Tibial artery (tissue), 4 donors: ENCODE data around the gene KRTAP6-2.

Experiments
- DNase-seq, 2 donors: peaks; one replicate each; pipeline ENCODE4 v3.0.0-alpha.2; 2019
- H3K27ac ChIP-seq, 2 donors: fragments of 200-600 bp; sonication (generic) in 1 of 2; 1 replicate in 1 of 2; 2 replicates in 1 of 2; pipeline ENCODE4 v1.5.1; 2018 to 2019; ENCODE audit warnings: mild to moderate bottlenecking in 1 of 2
- H3K27me3 ChIP-seq, 2 donors: fragments of 200-600 bp; sonication (generic) in 1 of 2; one replicate each; pipeline versions ENCODE4 v1.5.1 to v1.6.0; 2016 to 2019
- H3K36me3 ChIP-seq, 3 donors: fragments of 200-600 bp; sonication (generic) in 2 of 3; one replicate each; pipeline ENCODE4 v1.5.1; 2016 to 2019; ENCODE audit warnings: mild to moderate bottlenecking in 2 of 3
- H3K4me1 ChIP-seq, 4 donors: fragments of 200-600 bp; sonication (generic) in 2 of 4; 1 replicate in 3 of 4; 2 replicates in 1 of 4; pipeline ENCODE4 v1.5.1; 2016 to 2019
- H3K4me3 ChIP-seq, 2 donors: fragments of 200-600 bp; sonication (generic) in 1 of 2; 1 replicate in 1 of 2; 2 replicates in 1 of 2; pipeline ENCODE4 v1.5.1; 2018 to 2019; ENCODE audit warnings: mild to moderate bottlenecking in 2 of 2
- H3K9me3 ChIP-seq, 3 donors: fragments of 200-600 bp; sonication (generic) in 1 of 3; one replicate each; pipeline ENCODE4 v1.5.1; 2016 to 2019
- intact Hi-C: fragments of 100-400 bp; cut with DNase I; formaldehyde crosslinking; loops from one replicate; pipeline ENCODE4 v1.15.0; 2023; ENCODE audit warnings: low total_unique reads
- TF ChIP-seq, protein P1 (sequence below), 2 experiments: fragments of 200-600 bp in 1 of 2; fragments of 450-650 bp in 1 of 2; IDR thresholded peaks; one replicate each; pipeline ENCODE4 v1.5.1; 2017 to 2019; ENCODE audit warnings: antibody characterized with exemption in 2 of 2, mild to moderate bottlenecking in 1 of 2, moderate library complexity in 1 of 2

KRTAP6-2 gene

DNA sequence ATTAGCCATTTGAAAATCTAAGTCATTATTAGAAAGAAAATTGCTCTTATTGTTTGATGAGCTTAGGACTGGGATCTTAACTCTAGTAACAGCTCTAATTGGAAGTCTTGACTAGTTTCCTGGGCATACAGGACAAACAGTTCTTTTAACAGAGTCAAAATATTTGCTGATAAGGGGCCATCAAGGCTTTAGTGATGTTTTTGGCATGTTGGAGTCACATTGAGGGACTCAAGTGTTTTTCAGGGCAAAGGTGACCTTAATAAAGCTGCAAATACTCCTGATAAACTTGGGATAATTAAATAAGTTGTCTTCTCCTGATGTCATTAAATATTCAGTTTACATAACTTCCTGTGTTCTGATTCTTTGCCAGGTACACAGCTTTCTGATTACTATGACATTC is 31.1 kb downstream of the KRTAP6-2 start:
- intact Hi-C loops: no loop called here
- no peak for DNase-seq
- Histone ChIP-seq H3K9me3 (no peaks in the 10 kb centered on the region), H3K4me3 (no peak overlapping the region), H3K4me1 (no peaks in the 10 kb centered on the region), H3K27me3 (no peaks in the 10 kb centered on the region), H3K36me3 (no peaks in the 10 kb centered on the region), H3K27ac (no peak overlapping the region)
- TF ChIP-seq, protein P1, sequence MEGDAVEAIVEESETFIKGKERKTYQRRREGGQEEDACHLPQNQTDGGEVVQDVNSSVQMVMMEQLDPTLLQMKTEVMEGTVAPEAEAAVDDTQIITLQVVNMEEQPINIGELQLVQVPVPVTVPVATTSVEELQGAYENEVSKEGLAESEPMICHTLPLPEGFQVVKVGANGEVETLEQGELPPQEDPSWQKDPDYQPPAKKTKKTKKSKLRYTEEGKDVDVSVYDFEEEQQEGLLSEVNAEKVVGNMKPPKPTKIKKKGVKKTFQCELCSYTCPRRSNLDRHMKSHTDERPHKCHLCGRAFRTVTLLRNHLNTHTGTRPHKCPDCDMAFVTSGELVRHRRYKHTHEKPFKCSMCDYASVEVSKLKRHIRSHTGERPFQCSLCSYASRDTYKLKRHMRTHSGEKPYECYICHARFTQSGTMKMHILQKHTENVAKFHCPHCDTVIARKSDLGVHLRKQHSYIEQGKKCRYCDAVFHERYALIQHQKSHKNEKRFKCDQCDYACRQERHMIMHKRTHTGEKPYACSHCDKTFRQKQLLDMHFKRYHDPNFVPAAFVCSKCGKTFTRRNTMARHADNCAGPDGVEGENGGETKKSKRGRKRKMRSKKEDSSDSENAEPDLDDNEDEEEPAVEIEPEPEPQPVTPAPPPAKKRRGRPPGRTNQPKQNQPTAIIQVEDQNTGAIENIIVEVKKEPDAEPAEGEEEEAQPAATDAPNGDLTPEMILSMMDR (IDR thresholded peaks at IDR 0.05): no peak

GRCh38 chr21:30563630-30564029 is 35.1 kb downstream of the KRTAP6-2 start:
- no peak for DNase-seq
- no peaks in the 10 kb centered on the region for H3K36me3 ChIP-seq
- no peak overlapping the region for H3K27ac ChIP-seq
- H3K9me3 ChIP-seq: no peaks in the 10 kb centered on the region
- no peaks in the 10 kb centered on the region for H3K4me1 ChIP-seq
- H3K27me3 ChIP-seq: no peaks in the 10 kb centered on the region
- TF ChIP-seq, protein P1 (IDR thresholded peaks at IDR 0.05): no peak
- intact Hi-C loops: no loop called here
- no peak overlapping the region for H3K4me3 ChIP-seq

- intact Hi-C loops: no loop called here
- Histone ChIP-seq H3K36me3 (no peaks in the 10 kb centered on the region), H3K9me3 (no peaks in the 10 kb centered on the region), H3K27ac (no peak overlapping the region), H3K27me3 (no peaks in the 10 kb centered on the region), H3K4me3 (no peak overlapping the region), H3K4me1 (no peaks in the 10 kb centered on the region)
- no peak for DNase-seq
- TF ChIP-seq, protein P1 (IDR thresholded peaks at IDR 0.05): no peak
Measured at GRCh38 chr21:30563072-30563471, 35.6 kb downstream of the KRTAP6-2 start.

GRCh38 chr21:30561957-30562356 is 36.7 kb downstream of the KRTAP6-2 start:
- Histone ChIP-seq H3K4me1 (no peaks in the 10 kb centered on the region), H3K9me3 (no peaks in the 10 kb centered on the region), H3K36me3 (no peaks in the 10 kb centered on the region), H3K27ac (no peak overlapping the region), H3K27me3 (no peaks in the 10 kb centered on the region), H3K4me3 (no peak overlapping the region)
- no peak for DNase-seq
- TF ChIP-seq, protein P1 (IDR thresholded peaks at IDR 0.05): no peak
- intact Hi-C loops: no loop called here

- Histone ChIP-seq H3K27me3 (no peaks in the 10 kb centered on the region), H3K4me1 (no peaks in the 10 kb centered on the region), H3K27ac (no peak within 1 kb of the TSS), H3K9me3 (no peaks in the 10 kb centered on the region), H3K36me3 (no peaks in the 10 kb centered on the region), H3K4me3 (no peak within 1 kb of the TSS)
- no peak for DNase-seq
- intact Hi-C loops: no loop called here
- TF ChIP-seq, protein P1 (IDR thresholded peaks at IDR 0.05): no peak
Measured at GRCh38 chr21:30561264-30561895, 37.3 kb downstream of the KRTAP6-2 start, which contains the start of gene KRTAP19-7. Gene KRTAP19-7, minus strand, starts transcription at chr21:30561314. Its CDS starts 25 bp downstream, at chr21:30561289.

DNA sequence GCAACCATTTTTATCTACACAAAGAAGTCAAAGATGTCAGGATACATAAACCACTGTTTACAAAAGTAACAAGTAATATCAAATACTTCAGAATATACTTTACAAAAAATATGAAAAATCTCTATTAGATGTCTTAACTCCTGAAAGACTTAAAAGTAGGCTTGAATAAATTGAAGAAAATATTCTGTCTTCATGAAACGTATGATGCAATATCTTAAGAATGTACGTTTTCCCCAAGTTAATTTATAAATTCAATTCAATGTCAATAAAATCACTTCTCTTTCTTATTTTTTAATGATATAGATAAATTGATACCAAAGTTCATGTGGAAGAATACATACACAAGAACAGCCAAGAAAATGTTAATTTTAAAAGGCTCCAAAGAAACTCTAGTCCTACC is 43.6 kb downstream of the KRTAP6-2 start:
- DNase-seq: no peak
- Histone ChIP-seq H3K27me3 (no peaks in the 10 kb centered on the region), H3K4me1 (no peaks in the 10 kb centered on the region), H3K36me3 (no peaks in the 10 kb centered on the region), H3K9me3 (no peaks in the 10 kb centered on the region), H3K27ac (no peak overlapping the region), H3K4me3 (no peak overlapping the region)
- intact Hi-C loops: no loop called here
- TF ChIP-seq, protein P1 (IDR thresholded peaks at IDR 0.05): no peak
